Keratinocyte (primary cell): ENCODE data around the gene SYT9.

Experiments used
- EZH2 ChIP-seq: IDR thresholded peaks from one replicate; pipeline ENCODE4 v1.6.1; 2012; ENCODE audit warnings: inconsistent platforms, mild to moderate bottlenecking, low read length, moderate library complexity
- TF ChIP-seq, protein P1 (sequence below), 3 experiments: IDR thresholded peaks in 1 of 3; conservative IDR thresholded peaks in 1 of 3; optimal IDR thresholded peaks in 1 of 3; 2 replicates in 2 of 3; 3 replicates in 1 of 3; pipeline versions ENCODE3 to v1.5.1; 2011; ENCODE audit warnings: low read length in 3 of 3, mild to moderate bottlenecking in 3 of 3, moderate library complexity in 2 of 3, control low read depth in 1 of 3, inconsistent platforms in 1 of 3; ENCODE audit not compliant: insufficient read depth in 2 of 3; ENCODE audit errors: extremely low read depth in 1 of 3

DNA sequence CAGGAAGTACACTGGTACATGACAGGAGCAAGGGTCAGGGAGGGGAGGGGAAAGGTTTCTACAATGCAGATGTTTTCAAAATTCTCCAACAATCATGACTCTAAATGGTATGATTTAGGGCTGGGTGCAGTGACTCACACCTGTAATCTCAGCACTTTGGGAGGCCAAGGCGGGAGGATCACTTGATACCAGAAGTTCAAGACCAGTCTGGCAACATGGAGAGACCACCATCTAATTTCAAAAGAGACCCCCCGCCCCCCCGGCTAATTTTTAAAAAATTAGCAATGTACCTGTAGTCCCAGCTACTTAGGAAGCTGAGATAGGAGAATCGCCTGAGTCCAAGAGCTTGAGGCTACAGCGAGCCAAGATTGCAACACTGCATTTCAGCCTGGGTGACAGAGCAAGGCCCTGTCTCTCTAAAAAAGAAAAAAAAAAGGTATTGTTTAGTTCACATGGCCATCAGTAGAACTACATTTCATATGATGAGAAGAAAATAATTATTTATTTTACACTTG lies 217.7 kb downstream of the SYT9 start:
- TF ChIP-seq EZH2, result no peak
- TF ChIP-seq, protein P1, sequence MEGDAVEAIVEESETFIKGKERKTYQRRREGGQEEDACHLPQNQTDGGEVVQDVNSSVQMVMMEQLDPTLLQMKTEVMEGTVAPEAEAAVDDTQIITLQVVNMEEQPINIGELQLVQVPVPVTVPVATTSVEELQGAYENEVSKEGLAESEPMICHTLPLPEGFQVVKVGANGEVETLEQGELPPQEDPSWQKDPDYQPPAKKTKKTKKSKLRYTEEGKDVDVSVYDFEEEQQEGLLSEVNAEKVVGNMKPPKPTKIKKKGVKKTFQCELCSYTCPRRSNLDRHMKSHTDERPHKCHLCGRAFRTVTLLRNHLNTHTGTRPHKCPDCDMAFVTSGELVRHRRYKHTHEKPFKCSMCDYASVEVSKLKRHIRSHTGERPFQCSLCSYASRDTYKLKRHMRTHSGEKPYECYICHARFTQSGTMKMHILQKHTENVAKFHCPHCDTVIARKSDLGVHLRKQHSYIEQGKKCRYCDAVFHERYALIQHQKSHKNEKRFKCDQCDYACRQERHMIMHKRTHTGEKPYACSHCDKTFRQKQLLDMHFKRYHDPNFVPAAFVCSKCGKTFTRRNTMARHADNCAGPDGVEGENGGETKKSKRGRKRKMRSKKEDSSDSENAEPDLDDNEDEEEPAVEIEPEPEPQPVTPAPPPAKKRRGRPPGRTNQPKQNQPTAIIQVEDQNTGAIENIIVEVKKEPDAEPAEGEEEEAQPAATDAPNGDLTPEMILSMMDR (optimal IDR thresholded peaks at IDR 0.05 in 1 of 3, IDR thresholded peaks at IDR 0.05 in 1 of 3, conservative IDR thresholded peaks at IDR 0.05 in 1 of 3; ENCODE audit: extremely low read depth in 1 of 3, insufficient read depth in 2 of 3, low read length in 3 of 3), result no peak
